Sigmoid colon (tissue), 7 donors: ENCODE results near the gene MEF2B. TPM values are rescaled to one million over a fixed set of nuclear protein-coding genes. Genes with fewer than 3 reads are reported as not detected.
"Not testable (repeated sequence)": the region's sequence is repeated elsewhere in the genome, so short reads cannot be mapped to it uniquely, and the experiment has no call there.

ENCODE experiments used
- DNase-seq: peaks from one replicate; pipeline ENCODE4 v3.0.0-alpha.2; 2019
- H3K27ac ChIP-seq, 4 donors: fragments of 200-600 bp; sonication (generic); one replicate each; pipeline ENCODE4 v1.5.1; 2016 to 2019; ENCODE audit warnings: mild to moderate bottlenecking in 1 of 4
- H3K27me3 ChIP-seq, 3 donors: fragments of 200-600 bp; sonication (generic); one replicate each; pipeline ENCODE4 v1.5.1; 2019; ENCODE audit warnings: mild to moderate bottlenecking in 1 of 3
- H3K36me3 ChIP-seq, 4 donors: fragments of 200-600 bp; sonication (generic); one replicate each; pipeline ENCODE4 v1.5.1; 2016 to 2019
- H3K4me1 ChIP-seq, 4 donors: fragments of 200-600 bp; sonication (generic); one replicate each; pipeline ENCODE4 v1.5.1; 2017 to 2019
- H3K4me3 ChIP-seq, 4 donors: fragments of 200-600 bp; sonication (generic); one replicate each; pipeline ENCODE4 v1.5.1; 2017 to 2019; ENCODE audit warnings: mild to moderate bottlenecking in 2 of 4, moderate library complexity in 1 of 4
- H3K9me3 ChIP-seq, 4 donors: fragments of 200-600 bp in 3 of 4; sonication (generic) in 3 of 4; one replicate each; pipeline versions ENCODE4 v1.5.1 to v1.6.1; 2013 to 2019
- CTCF ChIP-seq, 4 experiments: fragments of 450-650 bp in 3 of 4; fragments of 200-600 bp in 1 of 4; IDR thresholded peaks; one replicate each; pipeline ENCODE4 v1.5.1; 2016 to 2019; ENCODE audit warnings: antibody characterized with exemption in 4 of 4, mild to moderate bottlenecking in 3 of 4, moderate library complexity in 2 of 4
- EP300 ChIP-seq, 4 donors: sonication (generic); formaldehyde crosslinking; IDR thresholded peaks; one replicate each; pipeline ENCODE4 v1.6.1; 2017; ENCODE audit warnings: antibody characterized with exemption in 4 of 4
- POLR2A ChIP-seq, 2 donors: fragments of 450-650 bp; IDR thresholded peaks; one replicate each; pipeline ENCODE4 v1.6.1; 2016; ENCODE audit warnings: antibody characterized with exemption in 2 of 2, mild to moderate bottlenecking in 2 of 2, moderate library complexity in 2 of 2
- POLR2AphosphoS5 ChIP-seq, 4 donors: sonication (generic); formaldehyde crosslinking; IDR thresholded peaks; one replicate each; pipeline ENCODE4 v1.6.1; 2017; ENCODE audit warnings: antibody characterized with exemption in 4 of 4
- WGBS, 2 donors: extraction: QIAGEN DNeasy Blood & Tissue Kit; methylation state at CpG; one replicate each; pipeline ENCODE4 v1.1.7; 2013; 5-methylcytosine and 5-hydroxymethylcytosine counted together
- intact Hi-C: fragments of 100-400 bp; cut with DNase I; formaldehyde crosslinking; loops from one replicate; pipeline ENCODE4 v1.15.1; 2023
- polyA plus RNA-seq, 3 donors: library from polyadenylated mRNA; stranded (reverse); fragments of 200-250 nt; gene quantifications; one replicate each; pipeline ENCODE4 v1.2.3, GENCODE V29; 2013
- total RNA-seq, 4 donors: library from RNA; depleted of rRNA; stranded (reverse); fragments of >200 nt; gene quantifications; one replicate each; pipeline ENCODE4 v1.1.0, GENCODE V29; 2016
- donor health status: healthy with polysubstance abuse.
- donor health status: Bipolar disorder and iron deficiency.
- donor health status: healthy.

MEF2B gene
- total and polyA plus RNA-seq, 7 donors = 2.2 TPM; not detected in 6

GRCh38 chr19:19138109-19138981, 31.7 kb downstream of the MEF2B start, which contains the start of gene TMEM161A:
TMEM161A (minus strand) TSS chr19:19138478; CDS start chr19:19138428, 50 bp downstream.
- intact Hi-C loops = loop anchor here (2.0 to 5.0 kb wide), 3 partner anchors 54 to 84 kb away; partner anchors contain the start of genes BORCS8, RFXANK and SLC25A42
- Histone ChIP-seq H3K4me3 (peak within 1 kb of the TSS; percentile 66 to 87 (median 77)), H3K27me3 (no peaks in the 10 kb centered on the region), H3K36me3 (no peaks in the 10 kb centered on the region), H3K4me1 (peaks cover 0 to 22% (median 13%) of the 10 kb centered on the region in 4 donors), H3K9me3 (no peaks in the 10 kb centered on the region), H3K27ac (peak within 1 kb of the TSS; percentile 56 to 81 (median 75))
- TF ChIP-seq CTCF (IDR thresholded peaks at IDR 0.05) (no peak), EP300 (IDR thresholded peaks at IDR 0.05) (no peak), POLR2A (IDR thresholded peaks at IDR 0.05) (peak; percentile 38 to 52), POLR2AphosphoS5 (IDR thresholded peaks at IDR 0.05) (peak; percentile 49 to 88 (median 85))
- WGBS, 2 donors = 3% methylated on average over 42 of the region's 42 CpGs
- DNase-seq = peak; percentile 99

GRCh38 chr19:19137556-19138108, 32.4 kb downstream of the MEF2B start:
- Histone ChIP-seq H3K4me3 (peak overlapping the region; percentile 66 to 87 (median 77)), H3K27me3 (no peaks in the 10 kb centered on the region), H3K9me3 (no peaks in the 10 kb centered on the region), H3K27ac (peak overlapping the region in 3 of 4 donors; percentile 74 to 81 (median 76)), H3K36me3 (peaks cover 0 to 4% (median 0%) of the 10 kb centered on the region in 4 donors), H3K4me1 (peaks cover 0 to 22% (median 13%) of the 10 kb centered on the region in 4 donors)
- TF ChIP-seq EP300 (IDR thresholded peaks at IDR 0.05) (no peak), POLR2A (IDR thresholded peaks at IDR 0.05) (no peak), POLR2AphosphoS5 (IDR thresholded peaks at IDR 0.05) (no peak), CTCF (IDR thresholded peaks at IDR 0.05) (no peak)
- no peak for DNase-seq
- intact Hi-C loops = loop anchor here (2.0 to 5.0 kb wide), 3 partner anchors 55 to 83 kb away; partner anchors contain the start of genes BORCS8, RFXANK and SLC25A42
- WGBS, 2 donors = 10 to 22% methylated on average over 25 of the region's 25 CpGs

GRCh38 chr19:19135713-19136112, 34.4 kb downstream of the MEF2B start:
- 82 to 91% methylated on average over 6 of the region's 6 CpGs for WGBS, 2 donors
- H3K4me3 ChIP-seq, H3K27me3 ChIP-seq, H3K36me3 ChIP-seq, H3K27ac ChIP-seq, DNase-seq, H3K9me3 ChIP-seq: not testable (repeated sequence)
- H3K4me1 ChIP-seq = peaks cover 0 to 22% (median 13%) of the 10 kb centered on the region in 4 donors
- intact Hi-C loops = loop anchor here (5.0 kb wide), 1 partner anchor 57 kb away; the partner anchor contains the start of genes BORCS8 and RFXANK

- Histone ChIP-seq H3K4me1 (peaks cover 0 to 22% (median 13%) of the 10 kb centered on the region in 4 donors), H3K4me3 (peak overlapping the region in 1 of 4 donors; percentile 15), H3K27me3 (no peaks in the 10 kb centered on the region), H3K9me3 (peaks cover 5 to 10% (median 7%) of the 10 kb centered on the region in 4 donors), H3K27ac (no peak overlapping the region), H3K36me3 (peaks cover 0 to 7% (median 3%) of the 10 kb centered on the region in 4 donors)
- 24 to 51% methylated on average over 21 of the region's 21 CpGs for WGBS, 2 donors
- intact Hi-C loops = loop anchor here (5.0 kb wide), 1 partner anchor 58 kb away; the partner anchor contains the start of genes BORCS8 and RFXANK
- no peak for DNase-seq
- TF ChIP-seq POLR2A (IDR thresholded peaks at IDR 0.05) (no peak), EP300 (IDR thresholded peaks at IDR 0.05) (no peak), POLR2AphosphoS5 (IDR thresholded peaks at IDR 0.05) (no peak), CTCF (IDR thresholded peaks at IDR 0.05) (no peak)
Measured at GRCh38 chr19:19134687-19135158, 35.3 kb downstream of the MEF2B start.
